Colonic mucosa (tissue), 4 donors: ENCODE results near the gene TMEM59. TPM values are rescaled to one million over a fixed set of nuclear protein-coding genes. Genes with fewer than 3 reads are reported as not detected.

Experiments
- DNase-seq: peaks from one replicate; pipeline ENCODE4 v3.0.0-alpha.2; 2020
- H3K27ac ChIP-seq: fragments of 200-600 bp; one replicate; pipeline ENCODE4 v1.8.0; 2021
- H3K27me3 ChIP-seq: fragments of 200-600 bp; one replicate; pipeline ENCODE4 v1.8.0; 2021
- H3K36me3 ChIP-seq: fragments of 200-600 bp; one replicate; pipeline ENCODE4 v1.8.0; 2021
- H3K4me1 ChIP-seq: fragments of 200-600 bp; one replicate; pipeline ENCODE4 v1.8.0; 2021; ENCODE audit warnings: mild to moderate bottlenecking
- H3K4me3 ChIP-seq: fragments of 200-600 bp; one replicate; pipeline ENCODE4 v1.8.0; 2021
- H3K9ac ChIP-seq, 2 donors: one replicate each; pipeline ENCODE4 v1.7.0; 2013; ENCODE audit warnings: control low read depth in 2 of 2, low read depth in 2 of 2, low read length in 2 of 2
- H3K9me3 ChIP-seq: fragments of 200-600 bp; one replicate; pipeline ENCODE4 v1.8.0; 2021
- CTCF ChIP-seq: fragments of 200-600 bp; IDR thresholded peaks from one replicate; pipeline ENCODE4 v1.8.0; 2022; ENCODE audit warnings: antibody characterized with exemption, mild to moderate bottlenecking
- intact Hi-C: fragments of 100-400 bp; cut with DNase I; formaldehyde crosslinking; loops from one replicate; pipeline ENCODE4 v1.14.1; 2022
- total RNA-seq, 2 donors: library from RNA; stranded (reverse); fragmentation: NEBNext Ultra II Directional in 1 of 2; extraction: Animal tissue kit (Norgen Biotek cat#: 25700) in 1 of 2; gene quantifications; one replicate each; pipeline ENCODE4 v1.2.1, GENCODE V29; 2021
- donor health status: healthy.
- donor health status: DM: no; HTN: no; CAD: no.
- donor health status: DM: no; HTN: no; CAD: no.

Gene TMEM59
- total RNA-seq, 2 donors from 2014 or later: 470 to 887 TPM

- Histone ChIP-seq H3K4me3 (no peak overlapping the region), H3K9ac (no peak overlapping the region), H3K27ac (no peak overlapping the region), H3K36me3 (no peaks in the 10 kb centered on the region), H3K9me3 (no peaks in the 10 kb centered on the region), H3K4me1 (no peaks in the 10 kb centered on the region), H3K27me3 (no peaks in the 10 kb centered on the region)
- no peak for DNase-seq
- intact Hi-C loops: no loop called here
- TF ChIP-seq CTCF: no peak
Measured at GRCh38 chr1:54084794-54085193, 31.8 kb upstream of the TMEM59 start.

- peak; percentile 81 for TF ChIP-seq CTCF
- intact Hi-C loops: no loop called here
- no peaks in the 10 kb centered on the region for H3K36me3 ChIP-seq
- H3K4me1 ChIP-seq: no peaks in the 10 kb centered on the region
- no peak overlapping the region for H3K4me3 ChIP-seq
- no peak overlapping the region for H3K27ac ChIP-seq
- H3K9me3 ChIP-seq: no peaks in the 10 kb centered on the region
- H3K27me3 ChIP-seq: no peaks in the 10 kb centered on the region
- DNase-seq: peak; percentile 89
- peak overlapping the region in 1 of 2 donors; percentile 47 for H3K9ac ChIP-seq
Measured at GRCh38 chr1:54081306-54082270, 28.6 kb upstream of the TMEM59 start.

- Histone ChIP-seq H3K9me3 (no peaks in the 10 kb centered on the region), H3K4me3 (no peak overlapping the region), H3K4me1 (no peaks in the 10 kb centered on the region), H3K36me3 (no peaks in the 10 kb centered on the region), H3K9ac (no peak overlapping the region), H3K27ac (no peak overlapping the region), H3K27me3 (no peaks in the 10 kb centered on the region)
- no peak for TF ChIP-seq CTCF
- intact Hi-C loops: no loop called here
- DNase-seq: no peak
Measured at GRCh38 chr1:54080598-54081049, 27.6 kb upstream of the TMEM59 start.

- no peak overlapping the region for H3K27ac ChIP-seq
- H3K9me3 ChIP-seq: no peaks in the 10 kb centered on the region
- intact Hi-C loops: loop anchor here (10.0 kb wide), 1 partner anchor 327 kb away; the partner anchor contains the start of gene SSBP3
- no peak for TF ChIP-seq CTCF
- no peak overlapping the region for H3K4me3 ChIP-seq
- H3K9ac ChIP-seq: no peak overlapping the region
- no peaks in the 10 kb centered on the region for H3K27me3 ChIP-seq
- no peaks in the 10 kb centered on the region for H3K4me1 ChIP-seq
- DNase-seq: no peak
- no peaks in the 10 kb centered on the region for H3K36me3 ChIP-seq
Measured at GRCh38 chr1:54077359-54077758, 24.4 kb upstream of the TMEM59 start.

- H3K4me3 ChIP-seq: no peak overlapping the region
- H3K9me3 ChIP-seq: no peaks in the 10 kb centered on the region
- H3K9ac ChIP-seq: no peak overlapping the region
- H3K27ac ChIP-seq: no peak overlapping the region
- H3K4me1 ChIP-seq: no peaks in the 10 kb centered on the region
- H3K36me3 ChIP-seq: no peaks in the 10 kb centered on the region
- no peaks in the 10 kb centered on the region for H3K27me3 ChIP-seq
- peak; percentile 65 for TF ChIP-seq CTCF
- intact Hi-C loops: loop anchor here (10.0 kb wide), 1 partner anchor 334 kb away; the partner anchor contains the start of gene SSBP3
- no peak for DNase-seq
Measured at GRCh38 chr1:54070171-54070837, 17.3 kb upstream of the TMEM59 start.
